ENCODE results near the gene ZNF672.
A peak's percentile ranks its signal among the peaks of the same experiment; 100 is the strongest.

ZNF672 gene

GRCh38 chr1:248837045-248837780 is 811 bp upstream of the ZNF672 start:
- no peak for DNase-seq

- DNase-seq: peak; percentile 73
These were observed 538 bp downstream of the ZNF672 start for GRCh38 chr1:248838357-248839167.

- DNase-seq: no peak
These were observed 1.1 kb downstream of the ZNF672 start for GRCh38 chr1:248839168-248839555.

GRCh38 chr1:248840946-248841345 is 2.9 kb downstream of the ZNF672 start:
- DNase-seq: no peak

- DNase-seq: peak; percentile 41
These were observed 3.8 kb downstream of the ZNF672 start for GRCh38 chr1:248841702-248842395.

- DNase-seq: no peak
These were observed 4.8 kb downstream of the ZNF672 start for GRCh38 chr1:248842781-248843331.

GRCh38 chr1:248843687-248844086 is 5.7 kb downstream of the ZNF672 start:
- DNase-seq: no peak

GRCh38 chr1:248844526-248844925 is 6.5 kb downstream of the ZNF672 start:
- no peak for DNase-seq

- DNase-seq: no peak
These were observed 9.3 kb downstream of the ZNF672 start for GRCh38 chr1:248847181-248847955.

- DNase-seq: no peak
These were observed 10.0 kb downstream of the ZNF672 start for GRCh38 chr1:248847956-248848561.

GRCh38 chr1:248848602-248849001 is 10.6 kb downstream of the ZNF672 start:
- DNase-seq: no peak

- no peak for DNase-seq
These were observed 11.1 kb downstream of the ZNF672 start for GRCh38 chr1:248849152-248849551.

- no peak for DNase-seq
These were observed 11.6 kb downstream of the ZNF672 start for GRCh38 chr1:248849637-248850036.

- no peak for DNase-seq
These were observed 12.1 kb downstream of the ZNF672 start for GRCh38 chr1:248850124-248850523.

- DNase-seq: no peak
These were observed 12.7 kb downstream of the ZNF672 start for GRCh38 chr1:248850536-248851251.

- DNase-seq: no peak
These were observed 13.4 kb downstream of the ZNF672 start for GRCh38 chr1:248851390-248851789.

GRCh38 chr1:248852481-248853405 is 14.7 kb downstream of the ZNF672 start:
- no peak for DNase-seq

GRCh38 chr1:248853663-248854375 is 15.8 kb downstream of the ZNF672 start:
- no peak for DNase-seq

GRCh38 chr1:248855580-248855979 is 17.6 kb downstream of the ZNF672 start:
- DNase-seq: no peak

GRCh38 chr1:248856176-248856575 is 18.2 kb downstream of the ZNF672 start:
- no peak for DNase-seq

All from NCI-H1694 treated with DMSO at 0.1 percent for 48 hours (cell line).